Measurements from ENCODE around the gene NPIPA7. TPM values are rescaled to one million over a fixed set of nuclear protein-coding genes. Genes with fewer than 3 reads are reported as not detected.
"Not testable (repeated sequence)": the region's sequence is repeated elsewhere in the genome, so short reads cannot be mapped to it uniquely, and the experiment has no call there.

NPIPA7 gene
- total RNA-seq (0.51 and 1.7 TPM in 2 replicates), polyA plus RNA-seq (6.9 and 9.7 TPM in 2 replicates), polyA minus RNA-seq (ENCODE audit: low replicate concordance) (not detected in 2 replicates)
- 0.98 and 3.6 TPM in 2 replicates for polyA plus RNA-seq (2012)

DNA sequence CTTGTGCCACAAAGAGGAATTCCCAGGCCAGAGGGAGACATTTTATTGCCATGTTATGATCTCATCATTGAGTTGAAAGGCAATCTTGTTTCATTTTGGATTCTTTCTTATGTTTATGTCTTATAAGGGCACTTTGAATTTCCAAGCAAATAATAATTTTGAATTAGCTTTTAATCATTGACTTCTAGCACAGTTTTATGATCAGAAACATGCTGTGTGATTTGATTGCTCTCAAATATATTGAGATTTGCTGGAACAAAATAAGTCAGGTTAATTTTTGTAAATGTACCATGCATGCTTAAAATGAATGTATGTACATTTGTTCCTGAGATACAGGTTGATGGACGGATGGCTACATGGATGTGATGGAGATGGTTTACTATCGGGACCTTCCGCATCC, at the start of gene NPIPA7:
TSS of gene NPIPA7 (plus strand) at position 301 of the 400 bp plus-strand sequence. CDS start 105 bp downstream, outside the sequence.
- not testable (repeated sequence) for H3K9me3 ChIP-seq (ENCODE audit: control insufficient read depth, insufficient read depth, low read depth, low read length); H3K36me3 ChIP-seq (ENCODE audit: control insufficient read depth, insufficient read depth, low read length); H3K27ac ChIP-seq (ENCODE audit: insufficient read depth, low read length); H2AFZ ChIP-seq (ENCODE audit: low read length); H3K27me3 ChIP-seq (ENCODE audit: control insufficient read depth, insufficient read depth, low read length); H3K9ac ChIP-seq (ENCODE audit: insufficient read depth, low read length); H3K4me3 ChIP-seq (replicated peaks in 1 of 4; ENCODE audit: control extremely low read depth in 1 of 4, insufficient read depth in 1 of 4, low read depth in 3 of 4, low read length in 4 of 4); H3K4me1 ChIP-seq (ENCODE audit: control insufficient read depth, extremely low read depth, insufficient read depth, low read length); H3K4me2 ChIP-seq (ENCODE audit: extremely low read depth, insufficient read depth, low read length); H3K79me2 ChIP-seq (ENCODE audit: control insufficient read depth, insufficient read depth, low read length); H4K20me1 ChIP-seq (ENCODE audit: control insufficient read depth, extremely low read depth, insufficient read depth, low read length); DNase-seq (ENCODE audit: low read depth in 2 of 2)

DNA sequence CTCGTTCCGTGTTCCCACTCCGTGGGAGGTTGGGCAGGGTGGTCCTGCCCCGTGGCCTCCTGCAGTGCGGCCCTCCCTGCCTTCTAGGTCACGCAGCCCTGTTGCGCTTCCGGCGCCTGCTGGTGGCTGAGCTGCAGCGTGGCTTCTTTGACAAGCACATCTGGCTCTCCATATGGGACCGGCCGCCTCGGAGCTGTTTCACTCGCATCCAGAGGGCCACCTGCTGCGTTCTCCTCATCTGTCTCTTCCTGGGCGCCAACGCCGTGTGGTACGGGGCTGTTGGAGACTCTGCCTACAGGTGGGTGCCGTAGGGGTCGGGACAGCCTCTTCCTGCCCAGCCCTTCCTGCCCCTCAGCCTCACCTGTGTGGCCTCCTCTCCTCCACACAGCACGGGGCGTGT, 47.5 kb upstream of the NPIPA7 start:
- H3K4me3 ChIP-seq (replicated peaks in 1 of 4; ENCODE audit: control extremely low read depth in 1 of 4, insufficient read depth in 1 of 4, low read depth in 3 of 4, low read length in 4 of 4); H4K20me1 ChIP-seq (ENCODE audit: control insufficient read depth, extremely low read depth, insufficient read depth, low read length); H3K9ac ChIP-seq (ENCODE audit: insufficient read depth, low read length): not testable (repeated sequence)

GRCh38 chr16:16357556-16357955, 21.4 kb upstream of the NPIPA7 start:
- not testable (repeated sequence) for H3K4me2 ChIP-seq (ENCODE audit: extremely low read depth, insufficient read depth, low read length); H3K9me3 ChIP-seq (ENCODE audit: control insufficient read depth, insufficient read depth, low read depth, low read length); H3K27ac ChIP-seq (ENCODE audit: insufficient read depth, low read length); H3K9ac ChIP-seq (ENCODE audit: insufficient read depth, low read length); H3K4me1 ChIP-seq (ENCODE audit: control insufficient read depth, extremely low read depth, insufficient read depth, low read length); H3K79me2 ChIP-seq (ENCODE audit: control insufficient read depth, insufficient read depth, low read length); H3K36me3 ChIP-seq (ENCODE audit: control insufficient read depth, insufficient read depth, low read length); DNase-seq (ENCODE audit: low read depth in 2 of 2); H4K20me1 ChIP-seq (ENCODE audit: control insufficient read depth, extremely low read depth, insufficient read depth, low read length); H3K27me3 ChIP-seq (ENCODE audit: control insufficient read depth, insufficient read depth, low read length); H3K4me3 ChIP-seq (replicated peaks in 1 of 4; ENCODE audit: control extremely low read depth in 1 of 4, insufficient read depth in 1 of 4, low read depth in 3 of 4, low read length in 4 of 4); H2AFZ ChIP-seq (ENCODE audit: low read length)

More for the DNA sequence above, 47.5 kb upstream of the NPIPA7 start:
- not testable (repeated sequence) for H3K27me3 ChIP-seq (ENCODE audit: control insufficient read depth, insufficient read depth, low read length); H3K4me1 ChIP-seq (ENCODE audit: control insufficient read depth, extremely low read depth, insufficient read depth, low read length); DNase-seq (ENCODE audit: low read depth in 2 of 2); H2AFZ ChIP-seq (ENCODE audit: low read length); H3K79me2 ChIP-seq (ENCODE audit: control insufficient read depth, insufficient read depth, low read length); H3K36me3 ChIP-seq (ENCODE audit: control insufficient read depth, insufficient read depth, low read length); H3K9me3 ChIP-seq (ENCODE audit: control insufficient read depth, insufficient read depth, low read depth, low read length); H3K4me2 ChIP-seq (ENCODE audit: extremely low read depth, insufficient read depth, low read length); H3K27ac ChIP-seq (ENCODE audit: insufficient read depth, low read length)

DNA sequence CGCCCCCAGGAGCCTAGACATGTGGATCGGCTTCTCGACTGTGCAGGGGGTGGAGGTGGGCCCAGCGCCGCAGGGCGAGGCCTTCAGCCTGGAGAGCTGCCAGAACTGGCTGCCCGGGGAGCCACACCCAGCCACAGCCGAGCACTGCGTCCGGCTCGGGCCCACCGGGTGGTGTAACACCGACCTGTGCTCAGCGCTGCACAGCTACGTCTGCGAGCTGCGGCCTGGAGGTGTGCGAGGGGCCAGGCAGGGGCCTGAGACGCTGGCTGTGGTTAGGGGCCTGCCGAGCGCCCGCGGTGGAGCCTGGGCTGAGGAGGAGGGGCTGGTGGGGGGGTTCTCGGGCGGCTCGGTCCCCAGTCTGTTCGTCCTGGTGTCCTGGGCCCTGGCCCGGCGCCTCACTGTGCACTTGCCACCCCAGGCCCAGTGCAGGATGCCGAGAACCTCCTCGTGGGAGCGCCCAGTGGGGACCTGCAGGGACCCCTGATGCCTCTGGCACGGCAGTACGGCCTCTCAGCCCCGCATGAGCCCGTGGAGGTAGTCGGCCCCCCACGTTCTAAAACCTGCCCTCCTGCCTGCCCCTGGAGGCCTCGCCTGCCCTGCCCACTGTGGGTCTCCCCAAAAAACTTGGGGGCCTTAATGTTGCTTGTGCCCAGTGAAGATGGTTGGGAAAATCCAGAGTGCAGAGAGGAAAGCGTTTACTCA, 20.2 kb upstream of the NPIPA7 start:
- H3K9me3 ChIP-seq (ENCODE audit: control insufficient read depth, insufficient read depth, low read depth, low read length); H3K4me3 ChIP-seq (replicated peaks in 1 of 4; ENCODE audit: control extremely low read depth in 1 of 4, insufficient read depth in 1 of 4, low read depth in 3 of 4, low read length in 4 of 4); H3K4me2 ChIP-seq (ENCODE audit: extremely low read depth, insufficient read depth, low read length); H3K9ac ChIP-seq (ENCODE audit: insufficient read depth, low read length); H4K20me1 ChIP-seq (ENCODE audit: control insufficient read depth, extremely low read depth, insufficient read depth, low read length); H3K27ac ChIP-seq (ENCODE audit: insufficient read depth, low read length); H3K27me3 ChIP-seq (ENCODE audit: control insufficient read depth, insufficient read depth, low read length); H3K36me3 ChIP-seq (ENCODE audit: control insufficient read depth, insufficient read depth, low read length); H3K79me2 ChIP-seq (ENCODE audit: control insufficient read depth, insufficient read depth, low read length); H3K4me1 ChIP-seq (ENCODE audit: control insufficient read depth, extremely low read depth, insufficient read depth, low read length); H2AFZ ChIP-seq (ENCODE audit: low read length); DNase-seq (ENCODE audit: low read depth in 2 of 2): not testable (repeated sequence)

DNA sequence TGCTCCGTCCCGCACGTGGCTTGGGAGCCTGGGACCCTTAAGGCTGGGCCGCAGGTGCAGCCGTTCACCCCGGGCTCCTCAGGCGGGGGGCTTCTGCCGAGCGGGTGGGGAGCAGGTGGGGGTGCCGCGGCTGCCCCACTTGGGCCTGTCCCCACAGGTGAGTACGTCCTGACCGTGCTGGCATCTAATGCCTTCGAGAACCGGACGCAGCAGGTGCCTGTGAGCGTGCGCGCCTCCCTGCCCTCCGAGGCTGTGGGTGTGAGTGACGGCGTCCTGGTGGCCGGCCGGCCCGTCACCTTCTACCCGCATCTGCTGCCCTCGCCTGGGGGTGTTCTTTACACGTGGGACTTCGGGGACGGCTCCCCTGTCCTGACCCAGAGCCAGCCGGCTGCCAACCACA, 15.3 kb upstream of the NPIPA7 start:
- H3K27ac ChIP-seq (ENCODE audit: insufficient read depth, low read length); H3K9ac ChIP-seq (ENCODE audit: insufficient read depth, low read length); H3K4me1 ChIP-seq (ENCODE audit: control insufficient read depth, extremely low read depth, insufficient read depth, low read length); H3K79me2 ChIP-seq (ENCODE audit: control insufficient read depth, insufficient read depth, low read length); H3K4me2 ChIP-seq (ENCODE audit: extremely low read depth, insufficient read depth, low read length); H2AFZ ChIP-seq (ENCODE audit: low read length); H4K20me1 ChIP-seq (ENCODE audit: control insufficient read depth, extremely low read depth, insufficient read depth, low read length); DNase-seq (ENCODE audit: low read depth in 2 of 2); H3K27me3 ChIP-seq (ENCODE audit: control insufficient read depth, insufficient read depth, low read length); H3K36me3 ChIP-seq (ENCODE audit: control insufficient read depth, insufficient read depth, low read length); H3K4me3 ChIP-seq (replicated peaks in 1 of 4; ENCODE audit: control extremely low read depth in 1 of 4, insufficient read depth in 1 of 4, low read depth in 3 of 4, low read length in 4 of 4); H3K9me3 ChIP-seq (ENCODE audit: control insufficient read depth, insufficient read depth, low read depth, low read length): not testable (repeated sequence)

GRCh38 chr16:16364100-16364499, 14.8 kb upstream of the NPIPA7 start:
- H3K4me2 ChIP-seq (ENCODE audit: extremely low read depth, insufficient read depth, low read length); H3K9me3 ChIP-seq (ENCODE audit: control insufficient read depth, insufficient read depth, low read depth, low read length); H3K79me2 ChIP-seq (ENCODE audit: control insufficient read depth, insufficient read depth, low read length); H3K4me1 ChIP-seq (ENCODE audit: control insufficient read depth, extremely low read depth, insufficient read depth, low read length); H3K27me3 ChIP-seq (ENCODE audit: control insufficient read depth, insufficient read depth, low read length); H2AFZ ChIP-seq (ENCODE audit: low read length); H3K36me3 ChIP-seq (ENCODE audit: control insufficient read depth, insufficient read depth, low read length); H4K20me1 ChIP-seq (ENCODE audit: control insufficient read depth, extremely low read depth, insufficient read depth, low read length); H3K4me3 ChIP-seq (replicated peaks in 1 of 4; ENCODE audit: control extremely low read depth in 1 of 4, insufficient read depth in 1 of 4, low read depth in 3 of 4, low read length in 4 of 4); H3K9ac ChIP-seq (ENCODE audit: insufficient read depth, low read length); DNase-seq (ENCODE audit: low read depth in 2 of 2); H3K27ac ChIP-seq (ENCODE audit: insufficient read depth, low read length): not testable (repeated sequence)

GRCh38 chr16:16364701-16365100, 14.2 kb upstream of the NPIPA7 start:
- H3K79me2 ChIP-seq (ENCODE audit: control insufficient read depth, insufficient read depth, low read length); H3K36me3 ChIP-seq (ENCODE audit: control insufficient read depth, insufficient read depth, low read length); H3K27me3 ChIP-seq (ENCODE audit: control insufficient read depth, insufficient read depth, low read length); DNase-seq (ENCODE audit: low read depth in 2 of 2); H3K27ac ChIP-seq (ENCODE audit: insufficient read depth, low read length); H3K9me3 ChIP-seq (ENCODE audit: control insufficient read depth, insufficient read depth, low read depth, low read length); H3K4me3 ChIP-seq (replicated peaks in 1 of 4; ENCODE audit: control extremely low read depth in 1 of 4, insufficient read depth in 1 of 4, low read depth in 3 of 4, low read length in 4 of 4); H4K20me1 ChIP-seq (ENCODE audit: control insufficient read depth, extremely low read depth, insufficient read depth, low read length); H2AFZ ChIP-seq (ENCODE audit: low read length); H3K4me2 ChIP-seq (ENCODE audit: extremely low read depth, insufficient read depth, low read length); H3K9ac ChIP-seq (ENCODE audit: insufficient read depth, low read length); H3K4me1 ChIP-seq (ENCODE audit: control insufficient read depth, extremely low read depth, insufficient read depth, low read length): not testable (repeated sequence)

All from fibroblast of lung (primary cell).